Peyer's patch (tissue), 4 donors: ENCODE measurements around the gene FRMPD1. TPM values are rescaled to one million over a fixed set of nuclear protein-coding genes. Genes with fewer than 3 reads are reported as not detected.
"Not testable (repeated sequence)": the region's sequence is repeated elsewhere in the genome, so short reads cannot be mapped to it uniquely, and the experiment has no call there.

ENCODE experiments used
- DNase-seq, 3 donors: peaks; one replicate each; pipeline ENCODE4 v3.0.0-alpha.2; 2017 to 2019
- H3K27ac ChIP-seq, 4 donors: fragments of 200-600 bp; sonication (generic); one replicate each; pipeline ENCODE4 v1.5.1; 2016 to 2019
- H3K27me3 ChIP-seq, 2 donors: fragments of 200-600 bp; sonication (generic); one replicate each; pipeline ENCODE4 v1.5.1; 2019
- H3K36me3 ChIP-seq, 3 donors: fragments of 200-600 bp; sonication (generic); one replicate each; pipeline ENCODE4 v1.5.1; 2016 to 2019
- H3K4me1 ChIP-seq, 4 donors: fragments of 200-600 bp; sonication (generic); one replicate each; pipeline ENCODE4 v1.5.1; 2016 to 2019
- H3K4me3 ChIP-seq, 4 donors: fragments of 200-600 bp; sonication (generic); 1 replicate in 3 of 4; 2 replicates in 1 of 4; pipeline ENCODE4 v1.5.1; 2016 to 2019; ENCODE audit warnings: mild to moderate bottlenecking in 1 of 4
- H3K9me3 ChIP-seq, 4 donors: fragments of 200-600 bp; sonication (generic); one replicate each; pipeline ENCODE4 v1.5.1; 2016 to 2019; ENCODE audit warnings: mild to moderate bottlenecking in 1 of 4
- CTCF ChIP-seq, 6 experiments: fragments of 450-650 bp in 4 of 6; fragments of 200-600 bp in 2 of 6; sonication (generic) in 1 of 6; IDR thresholded peaks; one replicate each; pipeline ENCODE4 v1.5.1; 2017 to 2019; ENCODE audit warnings: antibody characterized with exemption in 6 of 6, mild to moderate bottlenecking in 3 of 6, moderate library complexity in 1 of 6
- POLR2A ChIP-seq, 2 donors: fragments of 450-650 bp; IDR thresholded peaks; one replicate each; pipeline ENCODE4 v1.5.1; 2017; ENCODE audit warnings: antibody characterized with exemption in 2 of 2, mild to moderate bottlenecking in 2 of 2, moderate library complexity in 2 of 2
- total RNA-seq, 4 donors: library from RNA; depleted of rRNA; stranded (reverse); fragments of >200 nt; gene quantifications; one replicate each; pipeline ENCODE4 v1.1.0, GENCODE V29; 2016

Gene FRMPD1
- total RNA-seq, 4 donors from 2014 or later, result 0.40 TPM; not detected in 3

DNA sequence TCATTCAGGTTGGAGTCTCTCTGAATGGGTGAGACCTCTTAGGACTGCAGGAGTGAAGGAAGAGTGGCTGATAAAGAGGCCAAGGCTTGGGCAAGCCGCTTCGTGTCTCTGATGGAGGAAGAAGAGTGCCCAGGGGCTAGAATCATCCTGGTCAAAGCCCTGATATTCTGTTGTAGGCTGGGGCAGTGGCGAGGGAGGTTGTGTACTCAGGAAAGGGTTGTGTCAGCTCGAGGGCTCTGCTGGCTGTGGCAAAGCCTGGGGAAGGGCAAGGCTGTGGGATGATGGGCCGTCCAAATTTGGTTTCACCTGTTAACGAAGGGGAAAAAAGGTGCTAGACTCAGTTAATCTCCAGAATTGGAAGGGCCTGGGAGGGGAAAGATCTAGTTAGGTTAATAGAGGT, 100.4 kb downstream of the FRMPD1 start:
- peaks cover 0 to 7% (median 0%) of the 10 kb centered on the region in 4 donors for H3K4me1 ChIP-seq
- H3K27ac ChIP-seq, result no peak overlapping the region

GRCh38 chr9:37751704-37752103, 101.0 kb downstream of the FRMPD1 start:
- not testable (repeated sequence) for H3K4me1 ChIP-seq, DNase-seq, H3K27ac ChIP-seq, H3K36me3 ChIP-seq, H3K4me3 ChIP-seq, H3K27me3 ChIP-seq, H3K9me3 ChIP-seq

More for the DNA sequence above, 100.4 kb downstream of the FRMPD1 start:
- TF ChIP-seq POLR2A (IDR thresholded peaks at IDR 0.05), result no peak
- TF ChIP-seq CTCF (IDR thresholded peaks at IDR 0.05), result no peak
- H3K27me3 ChIP-seq, result no peaks in the 10 kb centered on the region
- no peaks in the 10 kb centered on the region for H3K36me3 ChIP-seq
- DNase-seq, result no peak
- H3K9me3 ChIP-seq, result no peaks in the 10 kb centered on the region
- no peak overlapping the region for H3K4me3 ChIP-seq

DNA sequence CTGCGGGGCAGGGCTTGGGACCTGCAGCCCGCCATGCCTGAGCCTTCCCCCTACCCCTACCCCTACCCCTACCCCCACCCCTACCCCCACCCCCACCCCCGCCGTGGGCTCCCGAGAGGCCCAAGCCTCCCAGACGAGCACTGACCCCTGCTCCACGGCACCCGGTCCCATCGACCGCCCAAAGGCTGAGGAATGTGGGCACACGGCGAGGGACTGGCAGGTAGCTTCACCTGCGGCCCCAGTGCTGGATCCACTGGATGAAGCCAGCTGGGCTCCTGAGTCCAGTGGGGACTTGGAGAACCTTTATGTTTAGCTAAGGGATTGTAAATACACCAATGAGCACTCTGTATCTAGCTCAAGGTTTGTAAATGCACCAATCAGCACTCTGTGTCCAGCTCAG, 101.4 kb downstream of the FRMPD1 start:
- DNase-seq, H3K9me3 ChIP-seq, H3K27me3 ChIP-seq, H3K36me3 ChIP-seq, H3K4me1 ChIP-seq, H3K4me3 ChIP-seq, H3K27ac ChIP-seq: not testable (repeated sequence)

- peak overlapping the region in 2 of 4 donors; percentile 84 to 88 for H3K27ac ChIP-seq
- no peaks in the 10 kb centered on the region for H3K27me3 ChIP-seq
- H3K36me3 ChIP-seq, result no peaks in the 10 kb centered on the region
- no peaks in the 10 kb centered on the region for H3K9me3 ChIP-seq
- TF ChIP-seq POLR2A (IDR thresholded peaks at IDR 0.05) (no peak), CTCF (IDR thresholded peaks at IDR 0.05) (no peak)
- peak overlapping the region; percentile 71 to 93 (median 80) for H3K4me3 ChIP-seq
- DNase-seq, result no peak
- peaks cover 0 to 7% (median 0%) of the 10 kb centered on the region in 4 donors for H3K4me1 ChIP-seq
Measured at GRCh38 chr9:37752642-37753488, 102.1 kb downstream of the FRMPD1 start.

GRCh38 chr9:37753489-37754190, 102.9 kb downstream of the FRMPD1 start, which contains the start of gene TRMT10B:
Gene TRMT10B (plus strand): TSS chr9:37753805. CDS start chr9:37761932, 8,127 bp downstream.
- Histone ChIP-seq H3K27me3 (no peaks in the 10 kb centered on the region), H3K4me3 (peak within 1 kb of the TSS; percentile 71 to 93 (median 80)), H3K36me3 (no peaks in the 10 kb centered on the region), H3K4me1 (peaks cover 0 to 7% (median 0%) of the 10 kb centered on the region in 4 donors), H3K27ac (peak within 1 kb of the TSS; percentile 71 to 88 (median 85)), H3K9me3 (no peaks in the 10 kb centered on the region)
- DNase-seq, result peak; percentile 64 to 78 (median 78)
- TF ChIP-seq CTCF (IDR thresholded peaks at IDR 0.05) (peak in 4 of 6 experiments; percentile 7 to 35 (median 18)), POLR2A (IDR thresholded peaks at IDR 0.05) (no peak)

DNA sequence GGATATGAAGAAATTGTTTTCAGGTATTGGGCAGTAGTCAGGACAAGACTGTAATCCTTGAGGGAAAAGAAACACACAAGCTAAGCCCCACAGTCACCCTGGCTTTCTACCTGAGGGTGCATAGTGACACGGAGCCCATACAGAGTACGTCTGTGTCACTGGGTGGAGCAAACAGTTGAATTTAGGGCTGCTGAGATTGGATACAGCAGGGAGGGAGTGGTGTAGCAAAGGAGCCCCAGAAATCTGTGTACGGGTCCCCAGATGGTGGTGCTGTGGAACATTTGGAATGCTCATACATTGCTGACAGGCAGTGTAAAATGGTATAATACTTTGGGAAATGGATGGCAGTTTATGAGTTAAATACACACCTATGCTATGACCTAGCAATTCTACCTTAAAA, 108.0 kb downstream of the FRMPD1 start:
- Histone ChIP-seq H3K27me3 (no peaks in the 10 kb centered on the region), H3K27ac (no peak overlapping the region), H3K4me3 (no peak overlapping the region), H3K4me1 (peaks cover 0 to 7% (median 0%) of the 10 kb centered on the region in 4 donors), H3K9me3 (no peaks in the 10 kb centered on the region), H3K36me3 (no peaks in the 10 kb centered on the region)
- TF ChIP-seq POLR2A (IDR thresholded peaks at IDR 0.05) (no peak), CTCF (IDR thresholded peaks at IDR 0.05) (no peak)
- no peak for DNase-seq
